Activated CD4-positive, alpha-beta T cell treated with anti-CD3 and anti-CD28 coated beads, Interleukin-2, amount 50 U/mL, for 1 hour (primary cell): Measurements from ENCODE around the gene HRH3.

Experiments
- DNase-seq: peaks from one replicate; pipeline ENCODE4 v3.0.0-alpha.2; 2020

The HRH3 gene

GRCh38 chr20:62243906-62244515 is 23.9 kb upstream of the HRH3 start:
- no peak for DNase-seq

GRCh38 chr20:62243106-62243505 is 23.0 kb upstream of the HRH3 start:
- DNase-seq, result no peak

- no peak for DNase-seq
Observed at GRCh38 chr20:62242176-62242575, 22.1 kb upstream of the HRH3 start.

GRCh38 chr20:62241506-62241905 is 21.4 kb upstream of the HRH3 start:
- DNase-seq, result no peak

GRCh38 chr20:62240020-62240685 is 20.1 kb upstream of the HRH3 start:
- DNase-seq, result no peak

GRCh38 chr20:62239278-62239879 is 19.3 kb upstream of the HRH3 start:
- no peak for DNase-seq

- DNase-seq, result no peak
Observed at GRCh38 chr20:62238569-62239277, 18.6 kb upstream of the HRH3 start.

- peak; percentile 100 for DNase-seq
Observed at GRCh38 chr20:62237801-62238568, 17.9 kb upstream of the HRH3 start, which contains the start of gene OSBPL2. Gene OSBPL2, plus strand, starts transcription at chr20:62238521. Its CDS starts 17,664 bp downstream, at chr20:62256185.

GRCh38 chr20:62237514-62237800 is 17.4 kb upstream of the HRH3 start:
- DNase-seq, result no peak

GRCh38 chr20:62236766-62237513 is 16.9 kb upstream of the HRH3 start:
- no peak for DNase-seq

GRCh38 chr20:62236200-62236599 is 16.1 kb upstream of the HRH3 start:
- DNase-seq, result no peak

- DNase-seq, result no peak
Observed at GRCh38 chr20:62235777-62236157, 15.7 kb upstream of the HRH3 start.

- no peak for DNase-seq
Observed at GRCh38 chr20:62235001-62235776, 15.1 kb upstream of the HRH3 start.

- DNase-seq, result no peak
Observed at GRCh38 chr20:62234339-62234738, 14.3 kb upstream of the HRH3 start.

- DNase-seq, result no peak
Observed at GRCh38 chr20:62233684-62234083, 13.6 kb upstream of the HRH3 start.

- no peak for DNase-seq
Observed at GRCh38 chr20:62232770-62233645, 12.9 kb upstream of the HRH3 start.

GRCh38 chr20:62232194-62232593 is 12.1 kb upstream of the HRH3 start:
- DNase-seq, result no peak

- no peak for DNase-seq
Observed at GRCh38 chr20:62231292-62231691, 11.2 kb upstream of the HRH3 start.

- DNase-seq, result no peak
Observed at GRCh38 chr20:62230696-62231095, 10.6 kb upstream of the HRH3 start.

- DNase-seq, result no peak
Observed at GRCh38 chr20:62230276-62230675, 10.2 kb upstream of the HRH3 start.

- no peak for DNase-seq
Observed at GRCh38 chr20:62229667-62230066, 9.6 kb upstream of the HRH3 start.
